HepG2 (cell line): Measurements from ENCODE around the gene NFIC. TPM values are rescaled to one million over a fixed set of nuclear protein-coding genes. Genes with fewer than 3 reads are reported as not detected.

Source experiments
- ETV5 ChIP-seq: IDR thresholded peaks from 2 replicates; pipeline ENCODE4 v1.6.1; 2018; ENCODE audit warnings: missing biosample characterization, missing genetic modification reagents, inconsistent platforms, borderline replicate concordance
- FLYWCH1 ChIP-seq: sonication (generic); formaldehyde crosslinking; IDR thresholded peaks from 2 replicates; pipeline ENCODE4 v1.8.1; 2023; ENCODE audit warnings: mild to moderate bottlenecking, missing genetic modification reagents
- NCOA2 ChIP-seq: sonication (generic); formaldehyde crosslinking; IDR thresholded peaks from 2 replicates; pipeline ENCODE4 v1.8.0; 2022; ENCODE audit warnings: inconsistent platforms
- POLR2AphosphoS5 ChIP-seq: IDR thresholded peaks from 2 replicates; pipeline ENCODE4 v1.6.1; 2012; ENCODE audit warnings: low read depth, low read length
- SMAD3 ChIP-seq: sonication (generic); formaldehyde crosslinking; IDR thresholded peaks from 2 replicates; pipeline ENCODE4 v1.4.0; 2020; ENCODE audit warnings: missing genetic modification reagents
- SRSF1 ChIP-seq: fragments of 200-400 bp; formaldehyde crosslinking; optimal IDR thresholded peaks from 2 replicates; pipeline ENCODE3; 2017; ENCODE audit warnings: mild to moderate bottlenecking, low read depth, low read length, moderate library complexity
- ZFP82 ChIP-seq: sonication (generic); formaldehyde crosslinking; IDR thresholded peaks from 2 replicates; pipeline ENCODE4 v1.5.1; 2020; ENCODE audit warnings: mild to moderate bottlenecking, missing genetic modification reagents, borderline replicate concordance
- ZMYM3 ChIP-seq: sonication (generic); formaldehyde crosslinking; IDR thresholded peaks from 2 replicates; pipeline ENCODE4 v1.5.1; 2020; ENCODE audit warnings: mild to moderate bottlenecking, missing genetic modification reagents
- ZNF12 ChIP-seq: sonication (generic); formaldehyde crosslinking; IDR thresholded peaks from 2 replicates; pipeline ENCODE4 v1.5.0; 2020; ENCODE audit warnings: missing genetic modification reagents
- ZNF225 ChIP-seq: sonication (generic); formaldehyde crosslinking; IDR thresholded peaks from 2 replicates; pipeline ENCODE4 v1.4.0; 2020; ENCODE audit warnings: mild to moderate bottlenecking, missing genetic modification reagents
- ZNF484 ChIP-seq: sonication (generic); formaldehyde crosslinking; IDR thresholded peaks from 2 replicates; pipeline ENCODE4 v1.5.1; 2020; ENCODE audit warnings: mild to moderate bottlenecking, low read depth, missing genetic modification reagents, borderline replicate concordance
- ZNF547 ChIP-seq: sonication (generic); formaldehyde crosslinking; IDR thresholded peaks from 2 replicates; pipeline ENCODE4 v1.5.1; 2020; ENCODE audit warnings: mild to moderate bottlenecking, missing genetic modification reagents
- ZNF562 ChIP-seq: sonication (generic); formaldehyde crosslinking; IDR thresholded peaks from 2 replicates; pipeline ENCODE4 v1.8.0; 2022; ENCODE audit warnings: missing genetic modification reagents, borderline replicate concordance
- ZNF567 ChIP-seq: sonication (generic); formaldehyde crosslinking; IDR thresholded peaks from 2 replicates; pipeline ENCODE4 v1.8.1; 2023; ENCODE audit warnings: mild to moderate bottlenecking, missing genetic modification reagents, borderline replicate concordance
- ZNF572 ChIP-seq: sonication (generic); formaldehyde crosslinking; IDR thresholded peaks from 2 replicates; pipeline ENCODE4 v1.5.1; 2020; ENCODE audit warnings: mild to moderate bottlenecking, missing genetic modification reagents
- polyA plus RNA-seq, 8 experiments: library from polyadenylated mRNA; depleted of rRNA in 3 of 8; stranded (reverse) in 7 of 8; unstranded in 1 of 8; fragments of >200 nt; fragmentation: Illumina TruSeq in 4 of 8; extraction: Trizol in 4 of 8; gene quantifications; 2 replicates each; pipeline versions ENCODE4 v1.2.1 to v1.2.3, GENCODE V29; 2011 to 2016; ENCODE audit warnings: low read depth in 4 of 8, missing spikeins in 1 of 8, mixed read lengths in 1 of 8; ENCODE audit not compliant: insufficient read depth in 1 of 8
- total RNA-seq, 5 experiments: library from RNA; depleted of rRNA; stranded (reverse); fragments of >200 nt; fragmentation: Illumina TruSeq; extraction: Trizol; gene quantifications; 2 replicates each; pipeline ENCODE4 v1.2.3, GENCODE V29; 2016; ENCODE audit warnings: low read depth in 1 of 5
- TF ChIP-seq, protein P1 (sequence below): sonication (generic); formaldehyde crosslinking; IDR thresholded peaks from 2 replicates; pipeline ENCODE4 v1.9.0; 2022; ENCODE audit warnings: low read depth, missing genetic modification reagents
- TF ChIP-seq, protein P2 (sequence below), 2 experiments: sonication (generic) in 1 of 2; formaldehyde crosslinking in 1 of 2; IDR thresholded peaks; 2 replicates each; pipeline versions ENCODE4 v1.4.0 to v1.6.1; 2018 to 2020; ENCODE audit warnings: missing genetic modification reagents in 2 of 2, borderline replicate concordance in 1 of 2, low read depth in 1 of 2, mild to moderate bottlenecking in 1 of 2, missing biosample characterization in 1 of 2
- TF ChIP-seq, protein P3 (sequence below): IDR thresholded peaks from 2 replicates; pipeline ENCODE4 v1.6.1; 2016; ENCODE audit warnings: missing genetic modification reagents, missing compliant biosample characterization
- TF ChIP-seq, protein P4 (sequence below): conservative IDR thresholded peaks from 2 replicates; pipeline ENCODE4 v1.6.1; 2018; ENCODE audit warnings: missing genetic modification reagents
- TF ChIP-seq, protein P5 (sequence below): sonication (generic); formaldehyde crosslinking; IDR thresholded peaks from 2 replicates; pipeline ENCODE4 v1.9.0; 2021; ENCODE audit warnings: missing genetic modification reagents, mild to moderate bottlenecking, borderline replicate concordance
- TF ChIP-seq, protein P6 (sequence below): sonication (generic); formaldehyde crosslinking; IDR thresholded peaks from 2 replicates; pipeline ENCODE4 v1.5.0; 2020; ENCODE audit warnings: missing genetic modification reagents, mild to moderate bottlenecking, borderline replicate concordance
- TF ChIP-seq, protein P7 (sequence below): sonication (generic); formaldehyde crosslinking; conservative IDR thresholded peaks from 2 replicates; pipeline ENCODE4 v1.4.0; 2020; ENCODE audit warnings: missing genetic modification reagents

NFIC gene
- total and polyA plus RNA-seq, 2 of the 13 experiments (the other 11 are each of a cell fraction or from before 2014, with no cell fraction given): 1.3 to 2.5 TPM

DNA sequence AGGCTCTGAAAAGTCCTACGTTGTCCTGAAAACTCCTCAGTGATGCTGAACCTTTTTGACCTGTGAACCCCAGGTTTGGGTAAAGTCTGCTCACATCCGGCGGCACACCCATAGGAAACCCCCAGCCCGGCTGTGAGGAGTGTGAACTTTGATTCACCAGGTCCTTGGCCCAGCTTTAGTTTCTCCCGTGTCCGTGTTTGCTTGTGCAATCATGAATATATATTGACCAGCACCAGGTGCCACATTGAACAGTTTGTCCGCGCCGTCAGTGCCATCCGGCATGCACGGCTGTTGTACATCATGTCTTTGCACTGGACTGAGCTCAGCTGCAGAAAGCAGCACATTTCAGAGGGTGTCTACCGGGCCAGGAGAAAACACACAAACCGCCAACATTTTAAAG lies 45.3 kb downstream of the NFIC start (continued):
- TF ChIP-seq, protein P1, sequence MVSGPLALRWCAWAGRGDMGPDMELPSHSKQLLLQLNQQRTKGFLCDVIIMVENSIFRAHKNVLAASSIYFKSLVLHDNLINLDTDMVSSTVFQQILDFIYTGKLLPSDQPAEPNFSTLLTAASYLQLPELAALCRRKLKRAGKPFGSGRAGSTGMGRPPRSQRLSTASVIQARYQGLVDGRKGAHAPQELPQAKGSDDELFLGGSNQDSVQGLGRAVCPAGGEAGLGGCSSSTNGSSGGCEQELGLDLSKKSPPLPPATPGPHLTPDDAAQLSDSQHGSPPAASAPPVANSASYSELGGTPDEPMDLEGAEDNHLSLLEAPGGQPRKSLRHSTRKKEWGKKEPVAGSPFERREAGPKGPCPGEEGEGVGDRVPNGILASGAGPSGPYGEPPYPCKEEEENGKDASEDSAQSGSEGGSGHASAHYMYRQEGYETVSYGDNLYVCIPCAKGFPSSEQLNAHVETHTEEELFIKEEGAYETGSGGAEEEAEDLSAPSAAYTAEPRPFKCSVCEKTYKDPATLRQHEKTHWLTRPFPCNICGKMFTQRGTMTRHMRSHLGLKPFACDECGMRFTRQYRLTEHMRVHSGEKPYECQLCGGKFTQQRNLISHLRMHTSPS (CRISPR knock-in tag): peak; percentile 88
- TF ChIP-seq FLYWCH1 (CRISPR knock-in tag) (no peak), ZNF225 (CRISPR knock-in tag) (no peak), ZMYM3 (no peak; the same call in 1 of the 2 replicates), ZNF572 (no peak), ZNF12 (CRISPR knock-in tag) (no peak), POLR2AphosphoS5 (no peak), ZNF562 (CRISPR knock-in tag) (no peak), ZNF547 (CRISPR knock-in tag) (0 out of 2 replicates have a peak, but pooled peaks have one; percentile 24), SRSF1 (no peak), ZFP82 (CRISPR knock-in tag) (no peak), NCOA2 (CRISPR knock-in tag) (peak; percentile 42; the same call in 1 of the 2 replicates), ETV5 (peak; percentile 95), ZNF567 (CRISPR knock-in tag) (no peak), ZNF484 (CRISPR knock-in tag) (no peak), SMAD3 (CRISPR knock-in tag) (no peak)
- TF ChIP-seq, protein P2, sequence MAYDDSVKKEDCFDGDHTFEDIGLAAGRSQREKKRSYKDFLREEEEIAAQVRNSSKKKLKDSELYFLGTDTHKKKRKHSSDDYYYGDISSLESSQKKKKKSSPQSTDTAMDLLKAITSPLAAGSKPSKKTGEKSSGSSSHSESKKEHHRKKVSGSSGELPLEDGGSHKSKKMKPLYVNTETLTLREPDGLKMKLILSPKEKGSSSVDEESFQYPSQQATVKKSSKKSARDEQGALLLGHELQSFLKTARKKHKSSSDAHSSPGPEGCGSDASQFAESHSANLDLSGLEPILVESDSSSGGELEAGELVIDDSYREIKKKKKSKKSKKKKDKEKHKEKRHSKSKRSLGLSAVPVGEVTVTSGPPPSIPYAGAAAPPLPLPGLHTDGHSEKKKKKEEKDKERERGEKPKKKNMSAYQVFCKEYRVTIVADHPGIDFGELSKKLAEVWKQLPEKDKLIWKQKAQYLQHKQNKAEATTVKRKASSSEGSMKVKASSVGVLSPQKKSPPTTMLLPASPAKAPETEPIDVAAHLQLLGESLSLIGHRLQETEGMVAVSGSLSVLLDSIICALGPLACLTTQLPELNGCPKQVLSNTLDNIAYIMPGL (CRISPR knock-in tag; IDR thresholded peaks at IDR 0.05; ENCODE audit: borderline replicate concordance in 1 of 2, low read depth in 1 of 2): no peak
- TF ChIP-seq, protein P3, sequence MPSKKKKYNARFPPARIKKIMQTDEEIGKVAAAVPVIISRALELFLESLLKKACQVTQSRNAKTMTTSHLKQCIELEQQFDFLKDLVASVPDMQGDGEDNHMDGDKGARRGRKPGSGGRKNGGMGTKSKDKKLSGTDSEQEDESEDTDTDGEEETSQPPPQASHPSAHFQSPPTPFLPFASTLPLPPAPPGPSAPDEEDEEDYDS (CRISPR knock-in tag): 0 out of 2 replicates have a peak, but pooled peaks have one; percentile 23
- TF ChIP-seq, protein P4, sequence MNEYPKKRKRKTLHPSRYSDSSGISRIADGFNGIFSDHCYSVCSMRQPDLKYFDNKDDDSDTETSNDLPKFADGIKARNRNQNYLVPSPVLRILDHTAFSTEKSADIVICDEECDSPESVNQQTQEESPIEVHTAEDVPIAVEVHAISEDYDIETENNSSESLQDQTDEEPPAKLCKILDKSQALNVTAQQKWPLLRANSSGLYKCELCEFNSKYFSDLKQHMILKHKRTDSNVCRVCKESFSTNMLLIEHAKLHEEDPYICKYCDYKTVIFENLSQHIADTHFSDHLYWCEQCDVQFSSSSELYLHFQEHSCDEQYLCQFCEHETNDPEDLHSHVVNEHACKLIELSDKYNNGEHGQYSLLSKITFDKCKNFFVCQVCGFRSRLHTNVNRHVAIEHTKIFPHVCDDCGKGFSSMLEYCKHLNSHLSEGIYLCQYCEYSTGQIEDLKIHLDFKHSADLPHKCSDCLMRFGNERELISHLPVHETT (CRISPR knock-in tag): no peak
- TF ChIP-seq, protein P5, sequence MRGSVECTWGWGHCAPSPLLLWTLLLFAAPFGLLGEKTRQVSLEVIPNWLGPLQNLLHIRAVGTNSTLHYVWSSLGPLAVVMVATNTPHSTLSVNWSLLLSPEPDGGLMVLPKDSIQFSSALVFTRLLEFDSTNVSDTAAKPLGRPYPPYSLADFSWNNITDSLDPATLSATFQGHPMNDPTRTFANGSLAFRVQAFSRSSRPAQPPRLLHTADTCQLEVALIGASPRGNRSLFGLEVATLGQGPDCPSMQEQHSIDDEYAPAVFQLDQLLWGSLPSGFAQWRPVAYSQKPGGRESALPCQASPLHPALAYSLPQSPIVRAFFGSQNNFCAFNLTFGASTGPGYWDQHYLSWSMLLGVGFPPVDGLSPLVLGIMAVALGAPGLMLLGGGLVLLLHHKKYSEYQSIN (CRISPR knock-in tag): no peak
- TF ChIP-seq, protein P6, sequence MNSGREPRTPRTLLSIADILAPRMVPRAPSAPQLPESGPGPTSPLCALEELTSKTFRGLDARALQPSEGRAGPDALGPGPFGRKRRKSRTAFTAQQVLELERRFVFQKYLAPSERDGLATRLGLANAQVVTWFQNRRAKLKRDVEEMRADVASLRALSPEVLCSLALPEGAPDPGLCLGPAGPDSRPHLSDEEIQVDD (CRISPR knock-in tag): no peak
- TF ChIP-seq, protein P7, sequence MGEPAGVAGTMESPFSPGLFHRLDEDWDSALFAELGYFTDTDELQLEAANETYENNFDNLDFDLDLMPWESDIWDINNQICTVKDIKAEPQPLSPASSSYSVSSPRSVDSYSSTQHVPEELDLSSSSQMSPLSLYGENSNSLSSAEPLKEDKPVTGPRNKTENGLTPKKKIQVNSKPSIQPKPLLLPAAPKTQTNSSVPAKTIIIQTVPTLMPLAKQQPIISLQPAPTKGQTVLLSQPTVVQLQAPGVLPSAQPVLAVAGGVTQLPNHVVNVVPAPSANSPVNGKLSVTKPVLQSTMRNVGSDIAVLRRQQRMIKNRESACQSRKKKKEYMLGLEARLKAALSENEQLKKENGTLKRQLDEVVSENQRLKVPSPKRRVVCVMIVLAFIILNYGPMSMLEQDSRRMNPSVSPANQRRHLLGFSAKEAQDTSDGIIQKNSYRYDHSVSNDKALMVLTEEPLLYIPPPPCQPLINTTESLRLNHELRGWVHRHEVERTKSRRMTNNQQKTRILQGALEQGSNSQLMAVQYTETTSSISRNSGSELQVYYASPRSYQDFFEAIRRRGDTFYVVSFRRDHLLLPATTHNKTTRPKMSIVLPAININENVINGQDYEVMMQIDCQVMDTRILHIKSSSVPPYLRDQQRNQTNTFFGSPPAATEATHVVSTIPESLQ (CRISPR knock-in tag): no peak
